Amygdala (tissue), 56 donors: Measurements from ENCODE around the gene TSC22D4.
"Not testable (repeated sequence)": the region's sequence is repeated elsewhere in the genome, so short reads cannot be mapped to it uniquely, and the experiment has no call there.

ENCODE experiments used
- DNase-seq, 56 donors: peaks; one replicate each; lab custom pipeline; 2025; lab: John Stamatoyannopoulos, UW

TSC22D4 gene

DNA sequence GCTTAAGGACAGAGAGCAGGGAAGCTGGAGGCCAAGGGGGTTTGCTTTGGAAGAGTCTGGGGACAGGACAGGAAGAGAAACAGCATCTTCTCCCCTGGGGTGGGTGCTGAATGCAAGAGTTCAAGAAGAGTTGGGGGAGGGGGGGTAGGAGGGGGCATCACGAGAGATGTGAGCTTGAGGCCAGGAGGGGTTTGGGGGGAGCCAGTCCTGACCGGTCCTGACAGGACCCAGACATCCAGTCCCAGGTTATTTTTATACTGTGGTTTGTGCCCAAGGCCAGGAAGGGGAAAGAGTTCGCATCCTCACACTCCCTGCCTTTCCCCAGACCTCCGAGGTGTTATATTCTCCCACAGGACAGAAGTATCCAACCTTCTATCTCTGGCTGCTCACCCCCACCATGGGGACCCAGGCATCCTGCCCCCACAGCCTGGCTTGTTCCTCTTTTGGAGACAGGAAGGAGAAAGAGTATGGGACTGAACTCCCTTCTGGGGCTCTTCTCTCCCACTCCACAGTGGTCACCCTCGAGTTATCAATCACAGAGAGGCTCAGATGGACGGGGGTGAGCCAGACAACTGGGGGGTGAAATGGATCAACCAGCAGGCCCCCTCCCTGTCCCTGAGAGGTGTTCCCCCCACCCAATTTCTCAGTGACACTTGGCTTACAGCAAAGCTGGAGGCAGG, 2.8 kb downstream of the TSC22D4 start:
- DNase-seq = no peak

DNA sequence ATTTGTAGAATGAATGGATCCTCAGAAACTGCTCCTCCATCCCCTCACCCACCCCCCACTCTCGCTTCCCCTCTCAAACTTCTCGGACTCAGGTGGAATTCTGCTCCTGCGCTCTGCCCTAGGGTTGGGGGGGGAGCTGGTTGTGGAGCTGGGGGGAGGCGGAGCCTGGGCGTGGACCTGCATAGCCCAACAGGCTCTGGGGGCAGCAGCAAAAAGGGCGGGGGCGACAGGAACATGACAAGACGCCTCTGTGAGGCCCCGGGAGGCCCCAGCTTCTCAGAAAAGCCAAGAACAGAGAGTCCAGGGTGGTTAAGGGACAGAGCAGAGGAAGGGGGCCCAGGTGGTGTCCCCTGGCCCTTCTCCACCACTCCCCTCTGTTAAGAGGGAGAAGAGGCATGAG, 3.5 kb downstream of the TSC22D4 start:
- DNase-seq = peak in 3 of 56 donors; percentile 11 to 15 (median 13)

DNA sequence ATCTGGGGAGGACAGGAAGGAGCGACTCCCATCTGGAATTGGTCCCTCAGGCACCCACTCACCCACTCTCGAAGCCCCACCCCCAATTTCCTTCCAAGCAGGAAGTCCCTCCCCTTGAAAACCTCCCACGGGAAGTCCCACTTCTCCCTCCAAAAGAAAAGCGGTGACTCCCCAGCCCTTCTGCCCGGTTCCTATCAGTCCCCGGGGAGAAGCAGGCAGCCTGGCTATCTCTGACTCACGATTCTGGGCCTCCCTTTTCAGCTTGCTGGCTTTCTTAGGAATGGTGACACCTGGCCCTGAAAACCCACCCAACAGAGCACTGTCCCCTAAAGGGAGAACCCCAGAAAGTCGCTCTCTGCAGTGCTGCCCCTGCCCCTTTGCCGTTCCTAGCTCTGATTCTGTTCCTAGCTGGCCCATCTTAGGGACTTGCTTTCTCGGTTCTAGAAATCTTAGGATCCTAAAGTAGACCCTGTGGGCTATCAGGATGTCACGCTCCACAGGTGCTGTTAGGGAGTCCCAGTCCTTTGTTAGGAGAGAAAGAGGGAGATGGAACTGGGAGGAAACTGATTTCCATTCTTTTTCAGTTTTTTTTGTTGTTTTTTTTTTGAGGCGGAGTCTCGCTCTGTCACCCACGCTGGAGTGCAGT, 6.0 kb downstream of the TSC22D4 start:
- DNase-seq = no peak

DNA sequence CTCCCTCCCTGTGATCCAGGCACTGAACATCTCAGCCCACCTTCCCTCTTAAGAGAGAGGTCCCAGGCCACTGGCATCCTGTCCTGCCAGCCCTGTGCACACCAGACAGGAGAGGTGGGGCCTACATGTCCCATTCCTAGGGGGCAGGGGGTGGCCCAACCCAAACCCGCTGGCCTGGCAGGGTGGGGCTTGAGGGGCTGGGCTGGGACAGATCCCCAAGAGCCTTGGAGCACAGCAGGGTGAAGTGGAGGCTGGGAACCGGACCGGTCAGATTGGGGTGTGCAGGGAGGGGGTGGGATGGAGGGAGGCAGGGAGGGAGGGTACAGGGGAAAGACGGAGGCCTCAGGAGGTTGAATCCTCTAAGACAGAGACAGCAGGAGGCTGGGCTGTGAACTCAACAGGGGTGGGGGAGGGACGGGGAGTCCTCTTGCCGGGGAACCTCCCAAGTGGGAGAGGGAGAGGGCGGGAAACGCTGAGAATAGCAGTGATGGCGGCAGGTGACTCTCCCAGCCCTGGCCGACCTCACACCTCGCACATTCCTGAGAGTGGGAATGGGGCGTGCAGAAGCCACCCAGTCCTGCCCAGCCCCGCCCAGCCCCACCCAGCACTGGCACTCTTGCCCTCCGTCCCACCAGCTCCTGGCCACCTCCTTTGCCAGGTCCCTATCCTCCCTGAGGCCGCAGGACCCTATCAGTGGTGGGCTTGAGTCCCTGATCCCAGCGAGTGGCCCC, 6.7 kb downstream of the TSC22D4 start:
- DNase-seq = no peak

DNA sequence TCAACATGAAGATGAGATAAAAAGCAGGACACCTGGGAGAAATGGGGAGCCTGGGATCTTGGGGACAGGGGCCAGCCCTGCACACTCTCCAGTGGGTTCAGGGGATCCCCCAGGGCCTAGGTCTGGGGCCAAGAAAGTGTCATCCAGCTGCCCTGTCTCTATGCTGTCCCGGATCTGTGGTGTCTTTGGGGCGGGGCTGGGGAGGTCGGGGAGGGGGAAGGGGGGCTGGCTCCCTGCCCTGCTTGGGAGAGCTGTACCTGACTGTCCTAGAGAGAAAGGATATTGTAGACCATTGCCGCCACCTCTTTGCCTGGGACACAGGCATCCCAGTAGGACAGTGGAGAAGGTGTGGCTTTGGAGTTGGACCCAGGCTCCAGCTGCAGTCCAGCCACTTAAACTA, 8.0 kb downstream of the TSC22D4 start:
- DNase-seq = no peak

DNA sequence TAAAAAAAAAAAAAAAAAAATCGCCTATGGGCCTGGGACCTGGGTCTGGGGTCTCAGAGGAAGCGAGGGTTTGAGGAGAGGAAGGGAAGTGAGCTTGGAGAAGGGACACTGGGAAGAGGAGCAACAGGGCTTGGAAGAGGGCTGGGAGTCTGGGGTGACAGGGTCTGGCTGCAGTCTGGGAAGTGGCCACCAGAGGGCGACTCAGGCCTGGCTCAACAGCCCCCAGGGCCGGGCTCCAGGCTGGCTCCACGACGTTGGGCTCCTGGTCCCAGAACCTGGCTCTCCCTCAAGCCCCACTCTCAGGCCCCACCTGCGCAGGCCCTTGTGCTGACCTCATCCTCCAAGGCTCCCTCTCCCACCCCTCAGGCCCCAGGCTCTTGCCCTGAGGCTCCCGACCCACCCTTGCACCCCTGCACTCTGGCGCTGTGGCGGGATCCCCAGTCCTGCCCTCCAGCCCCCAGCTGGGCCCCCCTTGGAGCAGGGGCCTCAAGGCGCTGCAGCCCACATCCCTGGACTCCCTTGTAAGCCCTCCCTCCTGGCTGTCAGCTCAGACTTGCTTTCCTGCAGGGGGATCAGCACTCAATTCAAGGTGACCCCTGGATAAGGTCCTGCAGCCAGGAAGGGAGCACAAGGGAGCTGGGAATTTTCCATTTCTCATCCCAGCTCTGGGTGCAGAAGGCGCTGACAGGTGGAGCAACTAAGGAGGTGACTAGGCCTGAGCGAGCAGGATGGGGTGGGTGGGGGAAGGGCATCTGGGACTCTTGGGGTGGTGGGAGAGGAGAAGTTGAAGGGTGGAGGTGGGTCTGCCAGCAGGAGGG, 9.6 kb downstream of the TSC22D4 start:
- DNase-seq = peak; percentile 18 to 94 (median 73)

DNA sequence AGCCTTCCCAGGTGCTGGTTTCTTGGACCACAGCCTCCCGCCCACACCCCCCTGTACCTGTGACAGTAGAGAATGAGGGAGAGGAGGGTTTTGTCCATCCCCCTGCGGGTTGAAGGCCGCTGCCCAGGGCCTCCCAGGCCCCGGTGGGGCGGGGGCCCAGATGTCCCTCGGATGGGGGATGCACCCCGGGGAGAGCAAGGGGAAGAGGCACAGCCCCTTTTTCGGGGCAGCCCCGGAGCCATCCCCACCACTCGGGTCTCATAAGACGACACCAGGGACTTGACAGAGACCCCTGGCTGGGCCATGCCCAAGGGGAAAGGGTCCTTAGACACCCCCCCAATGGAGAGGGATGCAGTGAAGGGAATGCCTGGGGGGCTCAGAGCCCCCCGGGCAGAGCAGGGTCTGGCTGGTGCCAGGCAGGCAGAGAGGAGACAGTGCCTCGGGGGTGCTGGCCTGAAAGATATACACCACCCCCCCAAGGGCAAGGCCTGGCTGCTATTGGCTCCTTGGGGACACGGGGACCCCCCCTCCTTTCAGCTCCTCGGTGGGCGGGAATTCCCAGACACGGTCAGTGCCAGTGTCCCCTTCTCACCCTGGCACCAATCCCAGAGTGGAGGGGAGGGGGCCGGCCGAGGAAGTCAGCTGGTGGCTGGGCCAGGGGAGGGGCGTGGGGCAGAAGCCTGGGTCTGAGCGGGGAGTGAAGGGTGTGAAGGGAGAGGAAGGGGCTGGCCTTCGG, 11.2 kb downstream of the TSC22D4 start:
- DNase-seq = peak; percentile 31 to 98 (median 92)

DNA sequence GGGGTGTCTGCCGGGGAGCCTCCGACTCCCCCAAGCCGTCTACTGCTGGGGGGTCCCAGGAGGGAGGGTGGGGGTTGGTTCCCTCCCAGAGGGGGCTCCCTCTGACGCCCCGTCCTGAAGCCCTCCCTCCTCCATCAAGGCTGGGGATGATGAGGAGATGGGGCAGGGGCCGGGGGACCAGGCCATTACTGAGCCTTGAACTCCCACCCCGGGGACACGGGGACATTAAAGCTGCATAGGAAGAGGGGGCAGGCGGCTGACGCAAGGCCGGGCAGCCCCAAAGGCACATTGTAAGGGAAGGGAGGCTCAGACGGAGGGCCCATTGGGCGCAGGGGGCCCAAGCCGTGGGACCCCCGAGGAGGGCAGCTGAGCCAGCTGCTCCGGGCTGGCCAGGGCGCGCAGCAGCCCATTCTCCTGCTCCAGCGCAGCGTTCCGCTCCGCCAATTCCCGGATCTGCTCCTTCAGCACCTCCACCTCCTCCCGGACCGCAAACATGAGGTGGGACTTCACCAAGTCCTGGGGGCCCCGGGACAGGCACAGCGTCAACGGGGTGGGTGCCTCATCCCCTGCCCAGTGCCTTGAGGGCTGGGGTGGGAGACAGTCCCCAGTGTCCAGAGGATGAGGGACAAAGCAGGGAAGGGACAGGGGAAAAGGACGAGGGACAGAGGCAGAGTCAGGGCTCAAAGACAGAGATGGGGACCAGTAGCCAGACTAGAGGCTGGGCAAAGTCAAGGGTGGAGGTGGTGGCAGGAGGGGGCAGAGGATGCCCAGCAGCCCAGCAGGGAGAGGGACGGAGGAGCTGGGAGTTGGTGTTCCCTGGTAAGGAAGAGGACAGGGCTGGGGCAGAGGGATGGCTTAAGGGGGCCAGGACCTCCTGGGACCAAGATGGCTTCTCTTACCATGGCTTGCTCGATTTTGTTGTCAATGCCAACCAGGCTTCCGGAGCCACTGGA, 12.1 kb downstream of the TSC22D4 start:
- DNase-seq = peak in 10 of 56 donors; percentile 13 to 49 (median 31)

DNA sequence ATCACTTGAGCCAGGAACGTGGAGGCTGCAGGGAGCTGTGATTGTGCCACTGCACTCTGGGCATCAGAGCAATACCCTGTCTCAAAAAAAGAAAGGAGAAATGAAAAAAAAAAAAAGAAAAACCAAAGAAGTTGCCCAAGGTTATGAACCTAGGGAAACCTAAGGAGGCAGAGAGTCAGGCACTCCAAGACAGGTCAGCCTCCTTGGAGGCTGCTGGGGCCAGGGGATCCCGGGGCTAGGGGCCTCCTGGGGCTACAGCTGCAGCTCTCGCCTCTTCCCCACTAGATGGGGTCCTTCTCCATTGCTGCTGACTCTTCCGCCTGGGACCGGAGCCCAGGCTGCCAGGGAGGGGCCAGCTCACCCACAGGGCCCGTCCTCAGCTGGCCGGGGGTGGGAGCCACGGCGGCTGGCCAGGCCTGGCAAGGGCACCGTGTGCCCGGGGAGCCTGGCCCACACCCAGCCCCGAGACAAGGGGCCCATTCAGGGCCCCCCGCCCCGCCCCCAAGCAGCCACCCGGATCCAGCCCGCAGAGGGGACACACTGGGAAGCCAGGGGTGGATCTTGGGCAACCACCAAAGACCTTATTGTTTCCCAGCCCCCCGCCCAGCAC, 13.2 kb downstream of the TSC22D4 start:
- DNase-seq = peak; percentile 54 to 98 (median 91)

DNA sequence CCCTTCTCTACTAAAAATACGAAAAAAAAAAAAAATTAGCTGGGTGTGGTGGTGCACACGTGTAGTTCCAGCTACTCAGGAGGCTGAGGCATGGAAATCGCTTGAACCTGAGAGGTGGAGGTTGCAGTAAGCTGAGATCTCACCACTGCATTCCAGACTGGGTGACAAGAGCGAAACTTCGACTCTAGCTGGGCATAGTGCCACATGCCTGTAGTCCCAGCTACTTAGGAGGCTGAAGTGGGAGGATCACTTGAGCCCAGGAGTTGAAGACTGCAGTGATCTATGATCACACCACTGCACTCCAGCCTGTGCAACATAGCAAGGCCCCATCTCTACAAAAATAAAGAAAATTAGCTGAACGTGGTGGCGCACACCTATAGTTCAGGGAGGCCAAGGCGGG, 13.7 kb downstream of the TSC22D4 start:
- no peak for DNase-seq

DNA sequence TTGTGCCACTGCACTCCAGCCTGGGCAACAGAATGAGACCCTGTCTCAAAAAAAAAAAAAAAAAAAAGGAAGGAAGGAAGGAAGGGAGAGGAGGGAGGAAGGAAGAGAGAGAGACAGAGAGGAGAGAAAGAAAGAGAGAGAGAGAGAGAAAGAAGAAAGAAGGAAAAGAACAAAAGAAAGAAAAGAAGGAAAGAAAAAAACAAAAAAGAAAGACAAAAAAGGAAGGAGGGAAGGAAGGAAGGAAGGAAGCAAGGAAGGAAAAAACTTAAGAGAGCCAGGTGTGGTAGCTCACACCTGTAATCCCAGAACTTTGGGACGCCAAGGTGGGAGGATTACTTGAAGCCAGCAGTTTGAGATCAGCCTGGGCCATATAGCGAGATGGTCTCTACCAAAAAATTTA, 14.2 kb downstream of the TSC22D4 start:
- DNase-seq = no peak

DNA sequence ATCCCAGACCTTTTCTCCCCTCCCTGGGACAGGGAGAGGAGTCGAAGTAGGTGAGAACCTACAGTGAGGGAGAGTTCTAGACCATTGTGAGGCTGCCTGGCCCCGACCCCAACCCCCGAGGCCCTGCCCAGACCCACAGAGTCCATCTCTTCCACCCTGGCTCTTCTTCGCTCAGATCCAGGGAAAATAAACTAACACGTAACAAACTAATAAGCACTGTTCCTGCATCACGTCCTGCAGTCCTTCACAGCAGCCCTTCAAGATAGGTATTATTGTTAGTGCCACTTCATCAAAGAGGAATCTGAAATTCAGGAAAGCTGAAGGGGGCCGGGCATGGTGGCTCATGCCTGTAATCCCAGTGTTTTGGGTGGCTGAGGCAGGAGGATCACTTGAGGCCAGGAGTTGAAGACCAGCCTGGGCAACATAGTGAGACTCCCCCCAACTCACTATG, 14.8 kb downstream of the TSC22D4 start, which contains the start of gene SPACDR:
TSS of gene SPACDR (minus strand) at position 51 of the 451 bp plus-strand sequence. CDS start 235 bp downstream, outside the sequence.
- no peak for DNase-seq

DNA sequence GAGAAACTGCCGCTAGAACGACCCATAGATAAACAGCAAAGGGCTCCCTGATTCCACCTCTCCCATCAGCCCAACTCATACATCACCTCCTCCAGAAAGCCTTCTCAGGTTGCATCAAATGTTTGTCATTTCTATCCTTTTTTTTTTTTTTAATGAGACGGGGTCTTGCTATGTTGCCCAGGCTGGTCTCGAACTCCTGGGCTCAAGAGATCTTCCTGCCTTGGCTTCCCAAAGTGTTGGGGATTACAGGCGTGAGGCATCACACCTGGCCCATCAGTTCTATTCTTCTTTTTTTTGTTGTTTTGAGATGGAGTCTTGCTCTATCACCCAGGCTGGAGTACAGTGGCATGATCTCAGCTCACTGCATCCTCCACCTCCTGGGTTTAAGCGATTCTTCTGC, 22.0 kb downstream of the TSC22D4 start:
- DNase-seq = no peak

DNA sequence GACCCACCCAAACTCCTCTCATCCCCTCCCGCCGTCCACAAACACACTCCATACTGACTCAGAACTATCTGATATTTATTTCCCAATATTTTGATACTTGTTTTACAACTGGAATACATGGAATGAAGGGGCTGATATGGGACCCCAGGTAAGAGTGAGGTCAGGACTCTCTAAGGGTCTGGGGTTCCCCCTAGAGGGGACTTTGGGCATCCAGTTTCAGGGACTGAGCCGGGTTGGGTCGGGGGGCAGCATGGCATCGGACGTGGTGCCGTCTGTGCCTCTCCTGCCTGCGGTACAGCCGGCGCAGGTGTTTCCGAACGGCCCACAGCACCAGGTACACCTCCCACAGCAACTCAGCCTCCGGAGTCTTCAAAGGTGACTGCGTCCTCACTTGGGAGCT, 22.5 kb downstream of the TSC22D4 start:
- DNase-seq = no peak

DNA sequence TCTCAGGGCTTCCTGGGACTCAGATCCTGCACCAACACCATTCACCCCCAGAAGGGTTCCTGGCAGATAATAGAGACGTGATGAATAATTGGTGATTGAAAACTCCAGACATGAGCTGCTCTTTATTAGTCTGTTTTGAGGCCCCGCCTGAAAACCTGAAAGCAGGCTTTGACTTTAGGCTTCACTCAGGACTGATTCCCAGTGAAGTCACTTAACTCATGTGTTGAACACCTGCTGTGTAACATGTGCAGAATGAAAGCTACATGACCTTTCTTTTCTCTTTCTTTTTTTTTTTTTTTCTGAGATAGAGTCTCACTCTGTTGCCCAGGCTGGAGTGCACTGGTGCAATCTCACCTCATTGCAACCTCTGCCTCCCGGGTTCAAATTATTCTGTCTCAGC, 23.8 kb downstream of the TSC22D4 start:
- DNase-seq = no peak

DNA sequence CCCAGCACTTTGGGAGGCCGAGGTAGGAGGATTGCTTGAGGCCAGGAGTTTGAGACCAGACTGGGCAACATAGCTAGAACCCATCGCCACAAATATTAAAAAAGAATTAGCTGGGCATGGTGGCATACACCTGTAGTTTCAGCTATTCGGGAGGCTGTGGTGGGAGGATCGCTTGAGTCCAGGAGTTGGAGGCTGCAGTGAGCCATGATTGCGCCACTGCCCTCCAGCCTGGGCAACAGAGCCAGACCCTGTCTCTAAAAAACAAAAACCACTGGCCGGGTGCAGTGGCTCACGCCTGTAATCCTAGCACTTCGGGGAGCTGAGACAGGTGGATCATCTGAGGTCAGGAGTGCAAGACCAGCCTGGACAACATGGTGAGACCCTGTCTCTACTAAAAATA, 25.2 kb downstream of the TSC22D4 start:
- DNase-seq = not testable (repeated sequence)

DNA sequence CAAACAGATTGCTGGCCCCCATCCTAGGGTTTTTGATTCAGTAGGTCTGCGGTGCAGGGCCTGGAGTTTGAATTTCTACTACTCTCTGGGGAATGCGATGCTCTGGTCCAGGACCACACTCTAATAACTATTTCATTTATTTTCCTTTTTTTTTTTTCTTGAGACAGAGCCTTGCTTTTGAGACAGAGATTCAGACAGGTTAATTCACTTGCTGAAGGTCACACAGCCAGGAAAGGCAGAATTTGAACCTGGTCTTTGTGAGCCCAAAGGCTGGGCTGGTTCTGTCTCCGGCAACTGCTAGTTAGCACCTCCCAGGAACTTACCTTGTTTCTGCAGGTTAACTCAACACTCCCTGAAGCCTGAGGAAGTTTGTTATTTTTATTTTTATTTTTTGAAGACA, 26.5 kb downstream of the TSC22D4 start:
- no peak for DNase-seq

DNA sequence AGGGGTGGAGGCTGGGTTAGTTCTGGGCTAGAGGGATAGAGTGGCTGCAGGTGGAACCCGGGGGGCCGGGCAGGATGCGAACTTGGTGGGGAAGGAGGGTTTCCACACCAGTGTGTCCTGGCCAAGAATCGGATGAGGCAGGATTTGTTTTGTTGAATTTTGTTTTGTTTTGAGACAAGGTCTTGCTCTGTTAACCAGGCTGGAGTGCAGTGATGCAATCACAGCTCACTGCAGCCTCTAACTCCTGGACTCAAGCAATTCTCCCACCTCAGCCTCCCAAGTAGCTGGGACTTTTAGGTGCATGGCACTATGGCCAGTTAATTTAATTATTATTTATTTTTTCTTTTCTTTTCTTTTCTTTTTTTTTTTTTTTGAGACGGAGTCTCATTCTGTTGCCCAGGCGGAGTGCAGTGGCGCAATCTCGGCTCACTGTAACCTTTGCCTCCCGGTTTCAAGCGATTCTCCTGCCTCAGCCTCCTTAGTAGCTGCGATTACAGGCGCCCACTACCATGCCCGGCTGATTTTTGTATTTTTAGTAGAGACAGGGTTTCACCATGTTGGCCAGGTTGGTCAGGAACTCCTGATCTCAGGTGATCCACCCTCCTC, 29.7 kb downstream of the TSC22D4 start:
- no peak for DNase-seq
